Measurements from ENCODE around the gene RMRP.
"Not testable (repeated sequence)": the region's sequence is repeated elsewhere in the genome, so short reads cannot be mapped to it uniquely, and the experiment has no call there.

Gene RMRP

GRCh38 chr9:35664531-35665470 lies 7.0 kb upstream of the RMRP start, which contains the start of gene ARHGEF39:
ARHGEF39 (minus strand) TSS chr9:35665195; CDS start chr9:35665169, 26 bp downstream.
- DNase-seq (ENCODE audit: low spot score) = peak; percentile 95

DNA sequence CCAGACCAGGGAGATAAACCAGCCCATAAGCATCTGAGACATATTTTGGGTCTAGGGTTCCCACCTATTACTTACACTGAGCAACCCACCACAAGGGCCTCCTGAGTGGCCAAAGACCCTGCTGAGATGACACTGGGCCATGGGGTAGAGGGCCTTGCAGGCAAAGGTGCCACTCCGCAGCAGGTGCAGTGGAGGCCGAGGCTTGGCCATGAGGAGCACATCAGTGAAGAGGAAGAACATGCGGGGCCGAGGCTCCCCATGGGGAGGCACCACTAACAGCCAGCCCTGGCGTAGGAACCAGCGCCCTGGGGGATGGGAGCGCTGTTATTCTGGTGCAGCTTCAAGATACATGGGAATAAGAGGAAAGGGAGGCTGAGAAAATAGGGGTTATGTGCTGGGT lies 4.6 kb upstream of the RMRP start:
- DNase-seq (ENCODE audit: low spot score) = no peak

GRCh38 chr9:35661756-35662350 lies 4.0 kb upstream of the RMRP start:
- DNase-seq (ENCODE audit: low spot score) = no peak

DNA sequence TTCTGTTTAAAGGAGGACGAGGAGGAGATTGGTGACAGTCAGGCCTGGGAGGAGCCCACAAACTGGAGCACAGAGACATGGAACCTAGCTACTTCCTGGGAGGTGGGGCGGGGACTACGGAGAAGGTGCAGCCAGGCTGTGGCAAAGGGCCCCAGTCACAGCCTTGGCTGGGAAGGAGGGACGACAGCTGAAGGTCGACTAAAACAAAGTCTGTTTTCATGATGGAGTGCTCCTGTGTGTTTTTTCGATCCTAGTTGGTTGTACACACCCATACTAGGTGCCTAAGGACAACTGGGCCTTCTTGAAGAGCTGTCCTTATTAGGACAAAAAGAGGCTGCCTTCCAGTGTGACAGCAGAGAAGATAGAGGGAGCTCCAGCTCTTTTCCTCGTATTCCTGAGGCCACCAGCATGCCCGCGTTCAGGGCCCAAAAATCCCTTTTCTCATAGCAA lies 3.2 kb upstream of the RMRP start:
- peak; percentile 51 for DNase-seq (ENCODE audit: low spot score)

- peak; percentile 53 for DNase-seq (ENCODE audit: low spot score)
Observed at GRCh38 chr9:35659340-35659739, 1.5 kb upstream of the RMRP start.

DNA sequence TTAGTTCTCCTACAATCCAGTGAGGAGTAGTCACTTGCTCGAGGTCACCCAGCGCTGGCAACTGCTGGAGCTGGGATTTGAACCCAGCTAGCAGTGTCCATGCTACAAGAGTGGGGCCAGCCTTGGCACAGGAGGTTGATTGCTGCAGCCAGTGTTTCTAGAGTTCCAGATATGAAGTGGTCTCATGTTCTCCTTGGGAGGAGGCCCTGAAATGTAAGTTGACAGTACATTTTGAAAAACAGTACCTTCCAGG lies 1.1 kb upstream of the RMRP start:
- peak; percentile 55 for DNase-seq (ENCODE audit: low spot score)

DNA sequence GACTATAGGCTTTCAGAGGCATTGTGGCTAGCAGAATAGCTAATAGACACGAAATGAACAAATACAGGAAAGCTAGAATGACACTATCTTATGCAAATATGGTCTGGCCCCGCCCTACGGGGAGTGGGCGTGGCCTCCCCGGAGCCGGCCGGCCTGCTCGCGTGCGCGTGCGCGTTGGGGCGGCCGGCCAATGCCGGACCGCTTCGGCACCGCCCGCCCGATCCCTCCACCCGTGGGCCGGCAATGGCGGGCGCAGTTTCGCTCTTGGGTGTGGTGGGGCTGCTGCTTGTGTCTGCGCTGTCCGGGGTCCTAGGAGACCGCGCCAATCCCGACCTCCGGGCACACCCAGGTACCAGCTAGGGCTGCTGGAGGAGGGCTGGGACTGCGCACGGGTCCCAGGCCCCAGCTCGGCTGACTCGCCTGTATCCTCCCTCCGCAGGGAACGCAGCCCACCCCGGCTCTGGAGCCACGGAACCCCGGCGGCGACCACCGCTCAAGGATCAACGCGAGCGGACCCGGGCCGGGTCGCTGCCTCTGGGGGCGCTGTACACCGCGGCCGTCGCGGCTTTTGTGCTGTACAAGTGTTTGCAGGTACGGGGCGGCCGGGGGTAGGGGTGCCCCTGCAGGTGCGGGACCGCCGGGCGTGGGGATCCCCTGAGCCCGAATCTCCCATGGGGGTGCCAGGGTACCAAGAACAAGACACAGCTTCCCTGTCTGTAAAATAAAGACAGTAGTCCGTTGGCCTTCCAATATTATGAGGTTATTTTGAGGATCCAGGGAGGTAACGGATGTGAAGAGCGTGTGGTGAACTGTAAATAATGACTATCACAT lies 533 bp upstream of the RMRP start, which contains the start of gene CCDC107:
Gene CCDC107, plus strand, starts transcription at position 156 of the 831 bp plus-strand sequence. Its CDS starts 88 bp downstream, at position 244.
- DNase-seq (ENCODE audit: low spot score) = peak; percentile 99

- peak; percentile 40 for DNase-seq (ENCODE audit: low spot score)
Observed at GRCh38 chr9:35656831-35657545, 831 bp downstream of the RMRP start.

GRCh38 chr9:35656348-35656747 lies 1.5 kb downstream of the RMRP start:
- no peak for DNase-seq (ENCODE audit: low spot score)

DNA sequence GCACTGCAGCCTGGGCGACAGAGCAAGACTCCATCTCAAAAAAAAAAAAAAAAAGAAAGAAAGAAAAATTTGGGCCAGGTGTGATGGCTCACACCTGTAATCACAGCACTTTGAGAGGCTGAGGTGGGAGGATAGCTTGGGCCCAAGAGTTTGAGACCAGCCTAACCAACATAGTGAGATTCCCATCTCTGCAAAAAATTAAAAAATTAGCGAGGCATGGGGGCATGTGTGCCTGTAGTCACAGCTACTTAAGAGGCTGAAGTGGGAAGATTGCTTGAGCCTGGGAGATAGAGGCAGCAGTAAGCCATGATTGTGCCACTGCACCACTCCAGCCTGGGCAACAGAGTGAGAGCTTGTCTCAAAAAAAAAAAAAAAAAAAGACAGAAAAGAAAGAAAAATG lies 4.2 kb downstream of the RMRP start:
- no peak for DNase-seq (ENCODE audit: low spot score)

- DNase-seq (ENCODE audit: low spot score) = no peak
Observed at GRCh38 chr9:35652829-35653209, 5.0 kb downstream of the RMRP start.

DNA sequence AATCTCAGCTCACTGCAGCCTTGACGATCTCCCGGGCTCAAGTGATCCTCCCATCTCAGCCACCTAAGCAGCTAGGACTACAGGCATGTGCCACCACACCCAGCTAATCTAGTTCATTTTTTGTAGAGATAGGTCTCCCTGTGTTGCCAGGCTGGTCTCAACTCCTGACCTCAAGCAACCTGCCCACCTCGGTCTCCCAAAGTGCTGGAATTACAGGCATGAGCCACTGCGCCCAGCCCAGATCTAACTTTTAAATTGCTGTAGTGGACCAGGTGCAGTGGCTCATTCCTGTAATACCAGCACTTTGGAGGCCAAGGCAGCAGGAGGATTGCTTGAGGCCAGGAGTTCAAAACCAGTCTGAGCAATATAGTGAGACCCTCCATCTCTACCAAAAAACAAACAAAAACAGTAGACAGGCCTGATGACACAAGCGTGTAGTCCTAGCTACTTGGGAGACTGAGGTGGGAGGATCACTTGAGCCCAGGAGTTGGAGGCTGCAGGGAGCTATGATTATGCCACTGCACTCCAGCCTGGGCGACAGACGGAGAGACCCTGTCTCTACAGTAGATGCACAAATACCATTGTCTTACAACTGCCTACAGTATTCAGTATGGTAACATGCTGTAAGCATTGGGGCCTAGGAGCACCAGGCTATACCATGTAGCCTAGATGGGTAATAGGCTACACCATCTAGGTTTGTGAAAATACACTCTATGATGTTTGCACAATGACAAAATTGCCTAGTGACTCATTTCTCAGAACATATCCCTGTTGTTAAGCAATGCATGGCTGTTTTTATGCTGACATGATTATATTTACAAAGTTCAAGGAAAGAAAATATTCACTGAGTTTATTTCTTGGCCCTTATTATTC lies 5.6 kb downstream of the RMRP start:
- no peak for DNase-seq (ENCODE audit: low spot score)

- DNase-seq (ENCODE audit: low spot score) = no peak
Observed at GRCh38 chr9:35650341-35651158, 7.3 kb downstream of the RMRP start, which contains the start of gene SIT1. SIT1 (minus strand) TSS chr9:35650931; CDS start chr9:35650853, 78 bp downstream.

GRCh38 chr9:35649431-35650340 lies 8.1 kb downstream of the RMRP start:
- DNase-seq (ENCODE audit: low spot score) = peak; percentile 50

GRCh38 chr9:35646533-35647265 lies 11.1 kb downstream of the RMRP start:
- DNase-seq (ENCODE audit: low spot score) = peak; percentile 96

GRCh38 chr9:35646153-35646532 lies 11.7 kb downstream of the RMRP start:
- DNase-seq (ENCODE audit: low spot score) = peak; percentile 29

GRCh38 chr9:35645736-35646135 lies 12.1 kb downstream of the RMRP start:
- DNase-seq (ENCODE audit: low spot score) = not testable (repeated sequence)

- no peak for DNase-seq (ENCODE audit: low spot score)
Observed at GRCh38 chr9:35643046-35643445, 14.8 kb downstream of the RMRP start.

All from GM03348 (cell line).